GM12878 (cell line): ENCODE results near the gene GALNT12. TPM values are rescaled to one million over a fixed set of nuclear protein-coding genes. Genes with fewer than 3 reads are reported as not detected.

Experiments
- ATAC-seq: fragments of 200-7000 bp; cut with Tn5 transposase; 3 replicates; pipeline ENCODE4 v1.9.1; 2020; ENCODE audit warnings: mild to moderate bottlenecking, moderate library complexity
- BruUV-seq: library from RNA; stranded (reverse); fragments of 400-500 nt; replicated peaks from 2 replicates; lab custom pipeline; 2021; lab: Mats Ljungman, UMichigan
- CTCF ChIA-PET: fragments of 300-600 bp; sonication (Branson Sonifier 250); formaldehyde crosslinking; extraction: SDS; loops from one replicate; lab custom pipeline; 2021; ENCODE audit warnings: inconsistent platforms; lab: Yijun Ruan, JAX
- POLR2A ChIA-PET: fragments of 350-600 bp; formaldehyde crosslinking; extraction: SDS; loops from one replicate; lab custom pipeline; 2021; ENCODE audit warnings: inconsistent platforms; lab: Charles Lee
- RAD21 ChIA-PET: fragments of 300-600 bp; sonication (Branson Sonifier 250); formaldehyde crosslinking; loops from one replicate; lab custom pipeline; 2023; ENCODE audit warnings: antibody characterized with exemption; ENCODE audit not compliant: unreplicated experiment; lab: Charles Lee
- SMC1A ChIA-PET: fragments of 300-600 bp; sonication (Branson Sonifier 250); formaldehyde crosslinking; loops from one replicate; lab custom pipeline; 2023; ENCODE audit not compliant: unreplicated experiment, uncharacterized antibody; lab: Charles Lee
- DNase-seq: peaks from one replicate; pipeline ENCODE4 v3.0.0-alpha.2; 2011; ENCODE audit warnings: low read depth, low spot score
- FAIRE-seq: peaks from 3 replicates; lab custom pipeline; 2011; peaks lifted over from hg19 to GRCh38; lab: Jason Lieb, UNC
- H2AFZ ChIP-seq: 2 replicates; pipeline ENCODE4 v1.6.0; 2011; ENCODE audit warnings: low read depth, low read length, control low read depth; ENCODE audit not compliant: control insufficient read depth
- H3K27ac ChIP-seq: 2 replicates; pipeline ENCODE4 v1.5.1; 2011; ENCODE audit warnings: control low read depth; ENCODE audit not compliant: control insufficient read depth, insufficient read depth
- H3K27me3 ChIP-seq, 2 experiments: replicated peaks in 1 of 2; 2 replicates each; pipeline versions ENCODE4 v1.6.0 to v1.6.1; 2011; ENCODE audit warnings: low read length in 1 of 2; ENCODE audit not compliant: control insufficient read depth in 2 of 2, insufficient read depth in 2 of 2
- H3K36me3 ChIP-seq, 2 experiments: 2 replicates each; pipeline ENCODE4 v1.5.1; 2011; ENCODE audit warnings: low read length in 1 of 2; ENCODE audit not compliant: control insufficient read depth in 2 of 2, insufficient read depth in 2 of 2
- H3K4me1 ChIP-seq: 2 replicates; pipeline ENCODE4 v1.6.1; 2011; ENCODE audit warnings: mild to moderate bottlenecking, low read length, moderate library complexity, mixed read lengths; ENCODE audit not compliant: control insufficient read depth, insufficient read depth
- H3K4me2 ChIP-seq: 2 replicates; pipeline ENCODE4 v1.6.0; 2011; ENCODE audit warnings: control low read depth; ENCODE audit not compliant: control insufficient read depth, insufficient read depth
- H3K4me3 ChIP-seq: fragments of 200-600 bp; sonication (generic); 2 replicates; pipeline ENCODE4 v1.5.1; 2016
- H3K79me2 ChIP-seq: 2 replicates; pipeline ENCODE4 v1.6.0; 2011; ENCODE audit warnings: low read length; ENCODE audit not compliant: control insufficient read depth, insufficient read depth
- H3K9ac ChIP-seq: 2 replicates; pipeline ENCODE4 v1.8.0; 2011; ENCODE audit warnings: low read length, control low read depth, mixed read lengths; ENCODE audit not compliant: control insufficient read depth, insufficient read depth
- H3K9me3 ChIP-seq: replicated peaks from 3 replicates; pipeline ENCODE4 v1.5.1; 2011; ENCODE audit warnings: mild to moderate bottlenecking, low read length; ENCODE audit not compliant: control insufficient read depth, insufficient read depth
- H4K20me1 ChIP-seq: 2 replicates; pipeline ENCODE4 v1.6.0; 2011; ENCODE audit not compliant: control insufficient read depth, insufficient read depth
- ATF2 ChIP-seq: IDR thresholded peaks from 2 replicates; pipeline ENCODE4 v1.6.1; 2012; ENCODE audit warnings: low read length, inconsistent platforms
- CEBPZ ChIP-seq: fragments of 150-350 bp; IDR thresholded peaks from 2 replicates; pipeline ENCODE4 v1.6.1; 2016; ENCODE audit warnings: low read depth, low read length
- GATAD2B ChIP-seq: fragments of 450-650 bp; conservative IDR thresholded peaks from 2 replicates; pipeline ENCODE4 v1.6.1; 2017; ENCODE audit warnings: low read depth, mild to moderate bottlenecking, moderate library complexity
- IKZF2 ChIP-seq, 2 experiments: fragments of 450-650 bp; IDR thresholded peaks; 2 replicates each; pipeline ENCODE4 v1.6.1; 2017; ENCODE audit warnings: mild to moderate bottlenecking in 2 of 2, moderate library complexity in 2 of 2
- MTA2 ChIP-seq: fragments of 450-650 bp; IDR thresholded peaks from 2 replicates; pipeline ENCODE4 v1.6.1; 2016; ENCODE audit warnings: low read depth, mild to moderate bottlenecking, moderate library complexity
- NR2F1 ChIP-seq: fragments of 450-650 bp; conservative IDR thresholded peaks from 2 replicates; pipeline ENCODE4 v1.6.1; 2017; ENCODE audit warnings: mild to moderate bottlenecking
- POLR2AphosphoS2 ChIP-seq: IDR thresholded peaks from 2 replicates; pipeline ENCODE4 v1.6.1; 2011; ENCODE audit warnings: low read depth, mild to moderate bottlenecking, low read length, improper control_type of control experiment, moderate library complexity
- TCF12 ChIP-seq: IDR thresholded peaks from 2 replicates; pipeline ENCODE4 v1.6.1; 2011; ENCODE audit warnings: low read depth, mild to moderate bottlenecking, low read length
- YBX1 ChIP-seq: fragments of 450-650 bp; IDR thresholded peaks from 2 replicates; pipeline ENCODE4 v1.6.1; 2016; ENCODE audit warnings: antibody characterized with exemption
- WGBS: methylation state at CpG from one replicate; pipeline ENCODE4 v1.1.6; 2016; ENCODE audit warnings: low lambda C conversion rate; ENCODE audit not compliant: insufficient replicate concordance, insufficient coverage; ENCODE audit errors: missing lambda C conversion rate; 5-methylcytosine and 5-hydroxymethylcytosine counted together
- in situ Hi-C: fragments of 300-500 bp; cut with MboI; formaldehyde crosslinking; loops from 9 replicates; pipeline ENCODE4 v1.14.3; 2018; ENCODE audit warnings: mixed read lengths
- intact Hi-C: fragments of 100-400 bp; cut with micrococcal nuclease; formaldehyde crosslinking; loops from one replicate; pipeline ENCODE4 v1.14.2; 2022; ENCODE audit not compliant: unreplicated experiment
- polyA plus RNA-seq, 11 experiments: library from polyadenylated mRNA; depleted of rRNA in 4 of 11; unstranded in 6 of 11; stranded (reverse) in 5 of 11; fragments of >200 nt; fragmentation: Nextera tagmentation in 4 of 11; fragmentation: Illumina TruSeq in 1 of 11; extraction: Ambion mirVana in 4 of 11; extraction: Trizol in 1 of 11; gene quantifications; 1 replicate in 1 of 11; 2 replicates in 10 of 11; pipeline versions ENCODE4 v1.2.1 to v1.2.3, GENCODE V29; 2011 to 2016; ENCODE audit warnings: inconsistent platforms in 2 of 11, missing spikeins in 2 of 11, low read depth in 1 of 11
- total RNA-seq, 4 experiments: library from RNA; depleted of rRNA in 3 of 4; stranded (reverse); fragments of >200 nt in 3 of 4; fragmentation: Illumina TruSeq in 1 of 4; extraction: Trizol in 1 of 4; gene quantifications; 2 replicates each; pipeline versions ENCODE4 v1.2.1 to v1.2.3, GENCODE V29; 2013 to 2021

Gene GALNT12
- total and polyA plus RNA-seq, 10 of the 15 experiments (the other 5 are each of a cell fraction or from before 2014, with no cell fraction given), result 0.13 to 5.3 (median 3.2) TPM

DNA sequence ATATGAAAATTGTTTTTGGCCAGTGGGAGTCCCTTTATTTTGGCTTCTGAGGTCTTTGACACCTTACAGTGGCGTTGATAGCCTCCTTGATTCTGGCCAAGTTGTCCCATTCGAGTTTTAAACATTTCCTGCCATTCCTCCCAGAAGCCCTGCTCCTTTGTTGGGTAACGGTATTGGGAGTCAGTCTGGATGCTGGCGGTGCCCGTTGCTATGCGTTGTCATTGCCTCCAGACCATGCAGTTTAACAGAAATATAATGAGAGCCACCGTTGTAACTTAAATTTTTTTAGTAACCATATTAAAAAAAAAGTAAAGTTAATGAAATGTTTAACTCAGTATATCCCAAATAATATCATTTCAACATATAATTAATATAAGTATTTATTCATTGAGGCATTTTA, 35.0 kb downstream of the GALNT12 start (continued):
- TF ChIP-seq CEBPZ (no peak), TCF12 (no peak), POLR2AphosphoS2 (no peak), YBX1 (no peak), NR2F1 (no peak), MTA2 (no peak), GATAD2B (no peak), IKZF2 (IDR thresholded peaks at IDR 0.05) (no peak)

GRCh38 chr9:98846081-98846480, 38.6 kb downstream of the GALNT12 start:
- POLR2A ChIA-PET, result no interaction called here
- TF ChIP-seq ATF2, result no peak
- TF ChIP-seq, all 136 proteins: peak for 0
- Histone ChIP-seq H3K27me3 (no peaks in the 10 kb centered on the region; a peak in 1 of 4 replicates), H4K20me1 (no peaks in the 10 kb centered on the region), H3K27ac (no peak overlapping the region), H3K4me2 (no peak overlapping the region), H3K79me2 (no peaks in the 10 kb centered on the region), H2AFZ (no peak overlapping the region), H3K9me3 (no peaks in the 10 kb centered on the region), H3K9ac (no peak overlapping the region), H3K4me3 (no peak overlapping the region), H3K36me3 (no peaks in the 10 kb centered on the region), H3K4me1 (no peaks in the 10 kb centered on the region)
- ChIA-PET CTCF (interaction anchor here (0.6 to 7.8 kb wide), 4 partner anchors 8 to 294 kb away, joined by 3 to 108 read pairs (median 42); no protein-coding TSS in a partner anchor), RAD21 (no interaction called here), SMC1A (no interaction called here)
- in situ Hi-C loops, result loop anchor here (5.0 kb wide), 2 partner anchors 151 to 291 kb away; no protein-coding TSS in a partner anchor
- no TSS peak for BruUV-seq
- no peak for FAIRE-seq
- DNase-seq, result no peak
- WGBS, result 33% methylated on average over 5 of the region's 5 CpGs
- intact Hi-C loops, result loop anchor here (5.0 kb wide), 2 partner anchors 131 to 1751 kb away; no protein-coding TSS in a partner anchor
- no peak for ATAC-seq
